Natural killer cell treated with Interleukin-12 subunit alpha and Interleukin-12 subunit beta and Interleukin-15 and Interleukin-18, amount 100 ng/mL, for 72 hours (primary cell): ENCODE measurements around the gene ZNF366. TPM values are rescaled to one million over a fixed set of nuclear protein-coding genes. Genes with fewer than 3 reads are reported as not detected.

ENCODE experiments used
- ATAC-seq, 2 donors: fragments of 150-1000 bp; cut with Tn5 transposase in 1 of 2; sonication (Bioruptor Pico), chemical (Tn5 transposase) in 1 of 2; 2 replicates each; pipeline ENCODE4 v1.10.0; 2021
- DNase-seq: peaks from one replicate; pipeline ENCODE4 v3.0.0; 2022; ENCODE audit warnings: low spot score
- H3K27ac Mint-ChIP-seq, 2 donors: 1 replicate in 1 of 2; 2 replicates in 1 of 2; pipeline ENCODE4 v1.8.0; 2022; ENCODE audit warnings: mixed read lengths in 2 of 2, mild to moderate bottlenecking in 1 of 2, moderate library complexity in 1 of 2
- H3K27me3 Mint-ChIP-seq, 2 donors: 1 replicate in 1 of 2; 2 replicates in 1 of 2; pipeline ENCODE4 v1.8.0; 2022; ENCODE audit warnings: mixed read lengths in 2 of 2
- H3K36me3 Mint-ChIP-seq: one replicate; pipeline ENCODE4 v1.8.0; 2022; ENCODE audit warnings: mixed read lengths
- H3K4me1 Mint-ChIP-seq, 2 donors: 1 replicate in 1 of 2; 2 replicates in 1 of 2; pipeline ENCODE4 v1.8.0; 2022; ENCODE audit warnings: low read depth in 2 of 2, mixed read lengths in 2 of 2, mild to moderate bottlenecking in 1 of 2
- H3K4me3 Mint-ChIP-seq: one replicate; pipeline ENCODE4 v1.8.0; 2022; ENCODE audit warnings: mixed read lengths
- H3K9me3 Mint-ChIP-seq: 2 replicates; pipeline ENCODE4 v1.8.0; 2022; ENCODE audit warnings: mixed read lengths
- total RNA-seq, 2 donors: library from RNA; stranded (reverse); gene quantifications; one replicate each; pipeline ENCODE4 v1.2.3, GENCODE V29; 2022

Gene ZNF366
- total RNA-seq, 2 donors from 2014 or later, result not detected

DNA sequence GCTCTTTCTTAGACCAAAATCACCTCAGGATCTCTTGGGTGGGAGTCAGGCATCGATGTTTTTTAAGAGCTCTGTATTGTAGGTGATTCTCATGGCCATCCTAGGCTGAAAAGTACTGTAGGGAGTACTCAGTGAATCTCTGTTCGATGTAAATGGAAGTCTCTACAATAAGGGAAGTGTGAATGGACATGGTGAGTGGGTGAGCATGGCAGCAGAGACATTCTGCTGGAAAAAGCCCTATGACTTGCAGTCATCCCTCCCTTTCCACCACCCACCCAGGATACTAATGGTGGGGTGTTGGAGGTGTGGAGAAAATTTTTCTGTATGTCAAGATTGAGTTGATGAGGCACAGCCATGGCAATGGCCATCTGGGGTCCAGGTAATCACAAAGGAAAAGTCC lies 30.9 kb downstream of the ZNF366 start:
- ATAC-seq, result no peak
- H3K9me3 Mint-ChIP-seq, result no peaks in the 10 kb centered on the region
- H3K27ac Mint-ChIP-seq, result no peak overlapping the region
- peaks cover 22 to 33% of the 10 kb centered on the region in 2 donors for H3K27me3 Mint-ChIP-seq
- H3K4me1 Mint-ChIP-seq, result no peaks in the 10 kb centered on the region
- no peaks in the 10 kb centered on the region for H3K36me3 Mint-ChIP-seq
- no peak overlapping the region for H3K4me3 Mint-ChIP-seq
- DNase-seq, result no peak

DNA sequence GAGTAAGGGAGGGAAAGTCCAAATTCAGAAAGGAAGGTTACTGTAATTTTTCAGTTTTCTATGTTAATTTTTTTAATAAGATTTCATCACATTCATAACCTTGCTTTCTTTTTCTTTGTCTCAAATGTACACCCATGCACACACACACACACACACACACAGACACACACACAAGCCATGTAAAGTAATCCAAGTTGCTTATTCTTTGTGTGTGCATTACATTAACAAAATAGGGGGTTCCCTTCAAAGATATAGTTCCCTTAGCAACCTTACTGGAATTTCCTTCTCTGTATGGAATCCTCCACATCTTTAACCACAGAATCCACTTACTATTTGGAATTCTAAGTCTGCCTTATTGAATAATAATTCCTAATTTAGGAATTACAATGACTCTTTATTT lies 32.7 kb downstream of the ZNF366 start:
- ATAC-seq (no peak), DNase-seq (no peak)
- H3K9me3 Mint-ChIP-seq, result no peaks in the 10 kb centered on the region
- H3K27ac Mint-ChIP-seq, result no peak overlapping the region
- H3K36me3 Mint-ChIP-seq, result no peaks in the 10 kb centered on the region
- H3K4me3 Mint-ChIP-seq, result no peak overlapping the region
- H3K27me3 Mint-ChIP-seq, result peaks cover 25 to 39% of the 10 kb centered on the region in 2 donors
- H3K4me1 Mint-ChIP-seq, result no peaks in the 10 kb centered on the region

DNA sequence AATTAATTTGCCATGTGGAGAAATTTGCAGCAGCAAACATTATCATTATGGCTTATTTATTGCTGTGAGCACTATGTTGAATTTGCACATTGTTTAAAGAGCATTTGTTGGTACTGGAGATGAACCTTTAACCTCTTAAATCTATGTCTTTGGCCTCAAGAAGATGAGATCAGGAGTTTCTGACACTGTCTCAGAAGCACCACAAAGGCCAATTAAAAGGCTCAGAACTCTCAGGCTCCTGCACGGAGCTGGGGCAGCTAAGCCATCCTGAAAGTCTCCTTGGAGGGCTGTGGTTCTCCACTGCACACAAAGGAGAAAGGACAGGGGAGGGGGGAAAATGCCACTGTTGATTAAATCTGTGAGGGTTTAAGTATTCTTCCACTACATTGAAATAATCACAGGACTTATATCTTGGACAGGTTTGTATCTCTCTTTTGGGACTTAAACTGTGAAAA lies 33.1 kb downstream of the ZNF366 start:
- Mint-ChIP-seq H3K9me3 (no peaks in the 10 kb centered on the region), H3K36me3 (no peaks in the 10 kb centered on the region), H3K4me1 (no peaks in the 10 kb centered on the region), H3K27me3 (peaks cover 25 to 39% of the 10 kb centered on the region in 2 donors), H3K4me3 (no peak overlapping the region), H3K27ac (no peak overlapping the region)
- DNase-seq (no peak), ATAC-seq (no peak)

- DNase-seq, result no peak
- no peaks in the 10 kb centered on the region for H3K4me1 Mint-ChIP-seq
- H3K36me3 Mint-ChIP-seq, result no peaks in the 10 kb centered on the region
- H3K27me3 Mint-ChIP-seq, result peaks cover 22 to 44% of the 10 kb centered on the region in 2 donors
- H3K27ac Mint-ChIP-seq, result no peak overlapping the region
- no peak overlapping the region for H3K4me3 Mint-ChIP-seq
- H3K9me3 Mint-ChIP-seq, result no peaks in the 10 kb centered on the region
- no peak for ATAC-seq
Observed at GRCh38 chr5:72472666-72473422, 34.4 kb downstream of the ZNF366 start.

DNA sequence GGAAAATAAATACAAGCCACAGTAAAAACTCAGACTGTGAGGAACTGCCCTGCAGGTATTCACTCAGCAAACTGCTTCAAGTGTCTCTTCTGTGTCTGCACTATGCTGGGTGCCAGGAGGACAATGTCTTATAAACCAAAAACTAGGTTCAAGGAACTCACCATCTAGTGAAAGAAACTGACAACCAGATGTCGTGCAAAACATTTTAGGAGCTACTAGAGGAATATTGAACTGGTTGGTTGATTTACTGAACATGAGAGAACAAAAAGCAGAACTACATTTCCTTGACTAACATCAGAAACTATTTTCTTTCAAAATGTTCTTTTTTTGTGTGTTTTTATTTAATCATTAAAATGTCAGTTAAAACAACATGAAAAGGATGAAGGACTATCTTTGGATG lies 35.2 kb downstream of the ZNF366 start:
- H3K27ac Mint-ChIP-seq, result no peak overlapping the region
- no peak for ATAC-seq
- H3K4me1 Mint-ChIP-seq, result no peaks in the 10 kb centered on the region
- no peak for DNase-seq
- no peaks in the 10 kb centered on the region for H3K36me3 Mint-ChIP-seq
- H3K9me3 Mint-ChIP-seq, result no peaks in the 10 kb centered on the region
- peaks cover 24 to 40% of the 10 kb centered on the region in 2 donors for H3K27me3 Mint-ChIP-seq
- H3K4me3 Mint-ChIP-seq, result no peak overlapping the region

DNA sequence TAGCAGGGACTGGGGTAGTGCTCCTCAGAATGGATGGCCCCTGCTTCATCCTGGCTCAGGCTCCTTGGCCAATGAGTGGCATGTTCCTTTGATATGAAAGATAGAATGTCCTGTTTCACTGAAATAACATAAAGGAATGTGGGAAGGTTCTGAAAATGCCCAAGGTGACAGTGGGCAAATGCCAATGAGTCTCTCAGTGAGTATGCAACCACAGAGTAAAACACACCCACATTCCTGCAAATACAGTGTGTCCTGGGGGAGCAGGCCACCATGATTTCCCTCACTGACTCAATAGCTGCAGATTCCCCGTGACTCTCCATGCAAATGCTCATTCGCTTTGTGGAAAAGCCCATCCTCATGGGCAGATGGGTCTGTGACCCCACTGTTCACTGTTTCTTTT lies 36.4 kb downstream of the ZNF366 start:
- H3K4me3 Mint-ChIP-seq, result no peak overlapping the region
- no peaks in the 10 kb centered on the region for H3K9me3 Mint-ChIP-seq
- H3K27me3 Mint-ChIP-seq, result peaks cover 19 to 37% of the 10 kb centered on the region in 2 donors
- H3K27ac Mint-ChIP-seq, result no peak overlapping the region
- ATAC-seq (no peak), DNase-seq (no peak)
- H3K4me1 Mint-ChIP-seq, result no peaks in the 10 kb centered on the region
- H3K36me3 Mint-ChIP-seq, result no peaks in the 10 kb centered on the region

- no peak for DNase-seq
- H3K9me3 Mint-ChIP-seq, result no peaks in the 10 kb centered on the region
Observed at GRCh38 chr5:72468606-72469005, 38.6 kb downstream of the ZNF366 start.

GRCh38 chr5:72468024-72468423 lies 39.2 kb downstream of the ZNF366 start:
- ATAC-seq (no peak), DNase-seq (no peak)
- Mint-ChIP-seq H3K36me3 (no peaks in the 10 kb centered on the region), H3K4me1 (no peaks in the 10 kb centered on the region), H3K9me3 (no peaks in the 10 kb centered on the region), H3K4me3 (no peak overlapping the region), H3K27me3 (peaks cover 17 to 34% of the 10 kb centered on the region in 2 donors), H3K27ac (no peak overlapping the region)

More at GRCh38 chr5:72468606-72469005, 38.6 kb downstream of the ZNF366 start:
- Mint-ChIP-seq H3K27me3 (peaks cover 17 to 38% of the 10 kb centered on the region in 2 donors), H3K27ac (no peak overlapping the region), H3K36me3 (no peaks in the 10 kb centered on the region), H3K4me1 (no peaks in the 10 kb centered on the region), H3K4me3 (no peak overlapping the region)
- no peak for ATAC-seq

DNA sequence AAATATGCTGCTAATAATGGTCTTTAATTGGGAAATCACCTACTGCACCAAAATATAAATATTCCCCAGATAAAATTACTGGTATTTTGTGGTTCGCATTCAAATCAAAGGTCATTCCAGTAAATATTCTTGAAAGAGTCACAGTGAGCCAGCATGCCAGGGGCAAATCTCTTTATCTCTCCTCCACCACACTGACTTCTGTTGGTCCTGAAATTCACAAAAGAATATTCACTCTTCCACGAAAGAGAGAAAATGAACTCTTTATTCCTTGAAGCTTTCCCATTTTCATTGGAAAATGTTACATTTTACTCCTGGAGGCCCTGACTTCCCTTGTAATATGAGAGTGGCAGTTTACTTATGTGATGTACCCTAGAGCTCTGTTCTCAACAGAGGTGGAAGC lies 39.7 kb downstream of the ZNF366 start:
- ATAC-seq (no peak), DNase-seq (no peak)
- Mint-ChIP-seq H3K9me3 (no peaks in the 10 kb centered on the region), H3K36me3 (no peaks in the 10 kb centered on the region), H3K4me1 (no peaks in the 10 kb centered on the region), H3K27me3 (peaks cover 12 to 35% of the 10 kb centered on the region in 2 donors), H3K27ac (no peak overlapping the region), H3K4me3 (no peak overlapping the region)

GRCh38 chr5:72465601-72466563 lies 41.3 kb downstream of the ZNF366 start:
- no peak for DNase-seq
- no peak overlapping the region for H3K27ac Mint-ChIP-seq

DNA sequence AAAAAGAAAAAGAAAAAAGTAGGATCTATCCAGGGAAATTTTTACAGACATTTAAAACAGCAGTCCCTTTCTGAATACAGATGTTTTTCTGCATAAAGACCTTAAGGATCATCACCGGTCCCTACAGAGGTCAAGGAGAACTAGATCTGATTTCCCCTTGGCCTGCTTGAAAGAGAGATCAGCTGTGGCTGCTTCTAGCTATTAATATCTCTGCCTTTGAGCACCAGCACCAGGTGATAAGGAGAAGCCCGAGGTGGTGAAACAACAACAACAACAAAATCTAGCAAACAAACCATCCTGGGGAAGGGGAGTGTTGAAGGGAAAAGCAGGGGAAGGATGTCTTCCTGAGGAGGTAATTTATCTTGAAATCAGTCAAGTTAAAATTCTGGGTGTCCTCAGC lies 42.1 kb downstream of the ZNF366 start:
- no peaks in the 10 kb centered on the region for H3K9me3 Mint-ChIP-seq
- no peak overlapping the region for H3K4me3 Mint-ChIP-seq
- H3K27ac Mint-ChIP-seq, result no peak overlapping the region
- no peaks in the 10 kb centered on the region for H3K4me1 Mint-ChIP-seq
- H3K27me3 Mint-ChIP-seq, result peaks cover 5 to 24% of the 10 kb centered on the region in 2 donors
- no peak for DNase-seq
- no peaks in the 10 kb centered on the region for H3K36me3 Mint-ChIP-seq
- ATAC-seq, result no peak

More at GRCh38 chr5:72465601-72466563, 41.3 kb downstream of the ZNF366 start:
- no peak for ATAC-seq
- Mint-ChIP-seq H3K27me3 (peaks cover 7 to 30% of the 10 kb centered on the region in 2 donors), H3K9me3 (no peaks in the 10 kb centered on the region), H3K36me3 (no peaks in the 10 kb centered on the region), H3K4me3 (no peak overlapping the region), H3K4me1 (no peaks in the 10 kb centered on the region)

GRCh38 chr5:72464071-72464470 lies 43.1 kb downstream of the ZNF366 start:
- no peak for DNase-seq
- no peak for ATAC-seq
- peaks cover 5 to 22% of the 10 kb centered on the region in 2 donors for H3K27me3 Mint-ChIP-seq
- no peaks in the 10 kb centered on the region for H3K36me3 Mint-ChIP-seq
- no peak overlapping the region for H3K4me3 Mint-ChIP-seq
- no peaks in the 10 kb centered on the region for H3K9me3 Mint-ChIP-seq
- H3K27ac Mint-ChIP-seq, result no peak overlapping the region
- H3K4me1 Mint-ChIP-seq, result no peaks in the 10 kb centered on the region

DNA sequence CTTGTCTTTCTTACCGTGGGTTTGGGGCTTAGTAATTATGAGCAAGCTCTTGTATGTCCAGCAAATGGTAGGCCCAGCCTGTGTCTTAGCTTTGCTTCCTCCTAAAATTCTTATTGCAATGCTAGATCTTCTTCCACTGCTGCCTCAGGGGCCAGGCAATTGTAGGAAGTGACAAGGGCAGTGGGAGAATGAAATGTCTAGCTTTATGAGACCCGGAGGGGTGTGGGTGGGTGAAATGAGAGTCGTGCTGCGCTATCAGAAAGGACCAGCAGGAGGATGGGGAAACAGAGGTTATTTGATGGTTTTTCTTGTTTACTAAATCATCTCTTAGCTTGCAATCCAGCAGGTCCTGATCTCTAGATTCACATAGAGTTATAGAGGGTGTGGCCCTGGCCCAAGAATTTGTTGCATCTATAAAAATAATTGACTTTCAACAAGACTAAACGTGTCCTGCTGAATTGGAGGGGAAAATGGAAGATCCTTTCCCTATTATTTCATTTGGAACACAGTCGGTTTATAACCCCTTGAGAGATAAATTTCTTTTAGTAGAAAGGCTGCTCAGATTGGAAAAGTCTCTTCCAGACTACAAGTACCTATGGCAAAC lies 43.7 kb downstream of the ZNF366 start:
- no peak overlapping the region for H3K4me3 Mint-ChIP-seq
- no peaks in the 10 kb centered on the region for H3K36me3 Mint-ChIP-seq
- H3K4me1 Mint-ChIP-seq, result no peaks in the 10 kb centered on the region
- no peaks in the 10 kb centered on the region for H3K9me3 Mint-ChIP-seq
- peaks cover 3 to 18% of the 10 kb centered on the region in 2 donors for H3K27me3 Mint-ChIP-seq
- ATAC-seq (no peak), DNase-seq (no peak)
- no peak overlapping the region for H3K27ac Mint-ChIP-seq
